Measurements from ENCODE around the gene ARHGEF7.

ARHGEF7 gene

DNA sequence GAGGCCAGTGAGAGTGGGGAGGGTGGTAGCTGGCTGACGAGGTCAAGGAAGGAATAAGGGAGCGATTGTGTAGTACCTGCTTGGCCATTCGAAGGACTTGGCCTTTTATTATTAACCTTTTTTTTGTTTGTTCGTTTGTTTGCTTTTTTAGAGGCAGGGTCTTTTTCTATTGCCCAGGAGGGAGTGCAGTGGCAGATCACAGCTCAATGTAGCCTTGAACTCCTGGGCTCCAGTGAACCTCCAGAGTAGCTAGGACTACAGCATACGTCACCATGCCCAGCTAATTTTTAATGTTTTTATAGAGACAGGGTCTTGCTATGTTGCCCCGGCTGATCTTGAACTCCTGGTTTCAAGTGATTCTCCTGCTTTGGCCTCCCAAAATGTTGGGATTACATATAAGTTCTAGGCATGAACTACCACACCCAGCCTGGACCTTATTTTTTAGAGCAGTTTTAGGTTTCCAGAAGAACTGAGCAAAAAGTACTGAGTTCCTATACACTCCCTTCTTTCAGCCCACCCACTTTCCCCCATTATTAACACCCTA is 25.5 kb downstream of the ARHGEF7 start:
- DNase-seq: no peak

DNA sequence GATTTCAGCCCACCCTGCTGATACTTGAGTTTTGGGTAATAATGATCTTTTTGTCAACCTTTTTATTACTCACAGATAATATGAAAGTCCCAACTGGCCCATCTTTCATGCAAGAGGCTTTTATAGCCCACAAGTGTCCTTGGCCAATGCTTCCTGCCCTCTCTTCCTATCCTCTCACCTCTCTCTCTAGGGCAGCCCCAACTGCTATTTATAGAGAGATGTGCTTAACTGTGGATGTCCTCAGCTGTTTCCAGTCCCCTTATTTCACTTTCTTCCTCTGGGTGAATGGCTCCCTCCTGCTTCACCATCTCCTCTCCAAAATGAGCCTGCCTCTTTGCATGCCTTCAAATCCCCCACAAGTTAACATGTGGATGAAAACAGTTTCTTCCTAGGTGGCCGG is 27.4 kb downstream of the ARHGEF7 start:
- DNase-seq: no peak

DNA sequence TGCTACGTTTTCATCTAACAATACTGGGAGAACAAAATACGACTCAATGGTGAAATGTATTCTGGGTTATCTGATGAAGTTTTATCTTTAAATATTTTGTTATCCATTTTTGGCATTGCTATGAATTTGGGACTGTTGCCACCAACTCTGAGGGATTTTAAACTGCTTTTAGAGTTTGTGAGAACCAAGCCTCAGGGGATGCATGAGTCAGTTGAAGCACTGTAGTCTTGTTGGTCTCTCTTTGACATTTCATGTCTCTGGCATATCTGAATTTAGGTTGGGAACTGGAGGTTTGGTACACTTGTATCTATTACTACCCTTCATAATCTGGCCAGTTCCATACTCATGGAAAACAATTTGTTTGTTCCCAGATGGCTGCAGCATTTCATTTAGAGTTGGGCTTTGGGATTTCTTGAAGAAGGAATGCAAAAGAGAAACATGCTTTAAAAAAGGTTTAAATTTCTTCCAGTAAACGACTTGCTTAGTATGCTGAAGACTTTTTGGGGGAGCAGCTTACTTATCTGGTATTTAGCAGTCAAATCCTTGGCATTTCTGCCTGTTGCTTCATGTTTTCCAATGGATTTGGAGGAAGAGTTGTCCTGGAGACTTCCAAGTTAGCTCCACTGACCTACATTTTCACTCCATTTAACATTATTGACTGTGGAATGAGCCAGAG is 28.9 kb downstream of the ARHGEF7 start:
- no peak for DNase-seq

DNA sequence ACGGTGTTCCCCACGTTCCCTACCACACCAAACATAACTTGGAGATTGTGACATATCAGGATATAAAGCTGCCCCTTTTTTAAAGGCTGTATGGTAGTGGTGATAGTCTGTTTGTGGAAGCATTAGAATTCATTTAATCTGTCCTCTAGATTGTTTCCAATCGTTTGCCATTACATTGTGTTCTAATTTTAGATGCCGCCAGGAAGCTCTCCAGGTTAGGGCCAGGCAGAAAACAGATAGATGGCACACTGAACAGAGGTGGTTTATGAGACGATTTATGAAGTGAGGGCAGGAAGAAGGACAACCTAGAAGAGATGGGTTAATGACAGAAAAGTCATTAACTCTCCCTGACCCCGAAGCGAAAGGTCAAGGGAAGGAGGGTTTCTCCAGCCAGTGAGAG is 30.0 kb downstream of the ARHGEF7 start:
- no peak for DNase-seq

DNA sequence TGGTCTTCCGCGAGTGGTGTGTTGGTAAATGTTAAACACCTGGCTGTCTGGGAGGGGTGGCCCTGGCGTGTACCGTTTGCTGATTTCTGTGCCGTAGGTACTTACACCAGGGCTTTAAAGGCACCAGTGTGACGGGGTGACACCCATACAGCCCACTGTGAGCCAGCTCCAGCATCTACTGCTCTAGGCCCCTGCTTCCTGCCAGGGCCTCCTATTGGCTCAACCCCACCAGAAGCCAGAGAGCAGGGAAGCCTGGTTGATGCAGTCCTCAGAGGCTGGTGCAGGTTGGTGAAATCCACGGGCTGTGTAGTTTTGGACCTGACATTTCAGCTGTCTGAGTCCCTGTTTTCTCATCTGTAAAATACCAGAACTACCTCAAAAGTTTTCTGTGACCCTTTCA is 30.4 kb downstream of the ARHGEF7 start:
- DNase-seq: no peak

DNA sequence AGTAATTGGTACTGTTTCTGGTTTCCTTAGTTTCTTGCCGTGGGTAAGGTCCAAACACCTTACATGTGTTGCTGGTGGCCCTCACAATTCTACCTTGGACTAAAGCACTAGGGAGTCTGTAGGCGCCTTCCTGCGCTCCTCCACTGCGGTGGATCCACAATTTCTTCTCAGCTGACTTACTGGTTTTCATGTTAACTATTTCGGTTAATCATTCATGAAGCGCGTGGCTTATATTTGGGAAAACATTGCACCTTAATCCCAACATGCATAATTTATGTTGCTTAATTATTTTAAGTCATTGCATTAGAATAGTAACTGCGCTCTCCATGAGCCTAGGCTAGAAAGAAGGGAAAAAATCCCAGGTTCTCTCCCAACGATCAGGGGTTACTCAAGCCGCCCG is 37.7 kb downstream of the ARHGEF7 start:
- no peak for DNase-seq

DNA sequence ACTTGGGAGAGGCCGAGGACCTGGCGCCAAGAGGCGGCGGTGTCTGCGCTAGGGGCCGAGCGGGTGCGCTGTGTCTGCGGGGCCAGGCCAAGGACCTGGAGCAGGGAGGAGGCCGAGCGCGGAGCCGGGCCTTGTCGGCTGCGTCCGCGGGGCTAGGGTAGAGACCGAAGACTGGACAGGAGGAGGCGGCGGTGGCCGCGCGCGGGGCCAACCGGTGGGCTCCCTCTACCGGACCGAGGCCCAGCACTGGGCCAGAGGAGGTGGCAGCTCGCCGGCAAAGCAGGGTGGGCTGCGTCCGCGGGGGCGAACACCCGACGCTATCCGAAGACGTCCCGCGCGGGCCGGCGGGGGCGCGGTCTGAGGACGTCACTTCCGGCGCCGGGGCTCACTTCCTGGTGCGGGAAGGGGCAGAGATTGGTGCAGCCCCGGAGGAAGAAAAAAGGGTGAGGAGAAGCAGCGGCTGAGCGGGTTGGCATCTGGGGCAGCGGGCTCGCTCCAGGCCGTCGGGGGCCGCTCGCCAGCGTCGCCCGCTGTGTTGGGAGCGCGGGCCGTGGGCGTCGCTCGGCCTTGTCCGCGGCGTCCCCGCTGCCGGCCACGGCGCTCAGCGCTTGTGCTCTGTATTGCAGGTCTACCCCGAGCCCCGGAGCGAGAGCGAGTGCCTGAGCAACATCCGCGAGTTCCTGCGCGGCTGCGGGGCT is 38.3 kb downstream of the ARHGEF7 start:
- DNase-seq: peak; percentile 79 to 93 (median 86)

DNA sequence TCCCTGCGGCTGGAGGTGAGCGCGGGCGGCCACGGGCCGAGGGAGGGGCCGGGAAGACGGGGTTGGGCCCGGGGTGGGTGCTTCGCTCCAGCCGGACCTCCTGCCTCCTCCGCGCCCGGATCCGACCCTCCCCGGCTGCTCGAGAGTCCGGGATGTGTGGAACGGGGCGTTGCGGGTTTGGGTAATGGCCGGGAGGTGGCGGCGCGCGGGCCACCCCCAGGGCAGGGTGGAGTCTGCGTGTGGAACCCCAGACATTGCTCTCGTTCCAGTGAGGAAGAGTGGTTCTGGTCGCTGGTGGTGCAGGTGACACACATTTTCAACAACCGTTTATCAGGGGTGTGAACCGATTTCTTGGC is 38.8 kb downstream of the ARHGEF7 start:
- no peak for DNase-seq

DNA sequence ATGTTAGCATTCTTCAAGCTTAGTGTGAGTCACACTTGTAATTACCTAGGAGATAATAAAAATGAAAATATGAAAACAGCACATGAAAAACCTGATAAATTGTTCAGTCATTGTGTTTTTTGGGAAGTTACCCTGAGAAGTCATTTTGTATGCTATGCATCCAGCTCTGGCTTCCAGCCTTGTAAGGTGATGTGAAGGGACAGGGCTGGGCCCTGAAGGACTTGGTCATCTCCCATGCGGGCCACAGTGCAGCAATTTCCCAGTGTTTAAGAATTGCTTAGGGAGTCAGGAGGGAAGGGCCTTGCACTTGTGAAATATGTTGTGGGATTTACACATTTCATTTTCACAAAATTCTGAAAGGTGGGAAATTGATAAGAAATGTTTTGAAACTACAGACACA is 41.3 kb downstream of the ARHGEF7 start:
- no peak for DNase-seq

DNA sequence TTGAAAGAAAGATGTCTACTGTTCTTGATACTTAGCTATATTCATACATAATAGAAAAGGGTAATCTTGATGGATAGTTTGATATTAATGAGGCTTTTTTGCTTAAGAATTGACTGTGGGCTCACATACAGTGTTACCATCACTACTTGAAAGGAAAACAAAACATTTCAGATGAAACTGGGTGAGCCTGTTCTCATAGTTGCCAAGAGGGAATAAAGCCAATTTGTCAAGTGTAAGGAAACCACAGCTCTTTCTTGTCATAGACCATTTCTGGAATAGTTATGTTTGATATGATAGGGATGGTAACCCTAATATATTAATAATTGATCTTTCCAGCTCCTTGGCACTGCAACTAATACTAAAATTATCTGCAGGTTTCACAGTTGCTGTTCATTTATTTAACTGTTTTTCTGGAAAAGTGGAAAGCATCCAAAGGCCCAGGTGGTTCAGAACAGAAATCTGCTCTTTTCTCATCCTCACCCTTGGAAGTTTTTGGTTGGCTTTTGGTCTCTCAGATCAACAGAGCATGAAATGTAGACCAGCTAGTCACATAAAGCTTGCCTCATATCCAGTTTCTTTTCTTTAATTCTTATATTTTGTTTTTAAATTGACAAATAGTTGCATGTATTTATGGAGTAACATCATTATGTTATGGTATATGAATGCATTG is 43.2 kb downstream of the ARHGEF7 start:
- DNase-seq: no peak

DNA sequence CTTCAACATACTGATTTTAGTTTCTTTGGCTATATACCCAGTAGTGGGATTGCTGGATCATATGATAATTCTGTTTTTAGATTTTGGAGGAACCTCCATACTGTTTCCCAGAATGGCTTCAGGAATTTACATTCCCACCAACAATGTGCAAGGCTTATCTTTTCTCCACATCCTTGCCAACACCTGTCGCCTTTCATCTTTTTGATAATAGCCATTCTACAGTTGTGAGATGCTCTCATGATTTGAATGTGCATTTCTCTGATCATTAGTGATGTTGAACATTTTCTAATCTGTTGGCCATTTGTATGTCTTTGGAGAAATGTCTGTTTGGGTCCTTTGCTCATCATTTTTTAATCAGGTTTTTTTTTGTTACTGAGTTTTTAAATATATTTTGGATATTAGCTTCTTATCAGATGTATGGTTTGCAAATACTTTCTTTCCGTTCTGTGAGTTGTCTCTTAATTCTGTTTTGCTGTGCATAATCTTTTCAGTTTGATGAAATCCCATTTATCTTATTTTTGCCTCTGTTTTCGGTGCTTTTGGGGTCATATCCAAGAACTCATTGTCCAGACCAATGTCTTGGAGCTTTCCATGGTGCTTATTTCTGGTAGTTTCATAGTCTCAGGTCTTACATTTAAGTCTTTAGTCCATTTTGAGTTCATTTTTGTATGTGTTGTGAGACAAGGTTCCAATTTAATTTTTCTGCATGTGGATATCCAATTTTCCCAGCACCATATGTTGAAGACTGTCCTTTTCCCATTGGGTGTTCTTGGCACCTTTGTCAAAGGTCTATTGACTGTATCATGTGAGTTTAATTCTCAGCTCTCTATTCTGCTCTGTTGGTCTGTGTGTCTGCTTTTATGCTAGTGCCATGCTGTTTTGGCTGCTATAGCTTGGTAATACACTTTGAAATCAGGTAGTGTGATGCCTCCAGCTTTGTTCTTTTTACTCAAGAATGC is 44.5 kb downstream of the ARHGEF7 start:
- no peak for DNase-seq

DNA sequence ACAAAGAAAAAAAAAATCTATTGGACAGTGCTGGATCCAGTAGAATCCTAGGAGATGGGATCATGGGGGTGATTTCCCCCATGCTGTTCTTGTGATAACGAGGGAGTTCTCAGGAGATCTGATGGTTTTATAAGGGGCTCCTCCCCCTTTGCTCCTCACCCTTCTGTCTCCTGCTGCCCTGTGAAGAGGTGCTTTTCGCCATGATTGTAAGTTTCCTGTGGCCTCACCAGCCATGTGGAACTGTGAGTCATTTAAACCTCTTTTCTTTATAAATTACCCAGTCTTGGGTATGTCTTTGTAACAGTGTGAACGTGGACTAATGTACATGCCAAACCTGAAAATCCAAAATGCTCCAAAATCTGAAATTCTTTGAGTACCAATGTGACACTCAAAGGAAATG is 45.5 kb downstream of the ARHGEF7 start:
- DNase-seq: no peak

DNA sequence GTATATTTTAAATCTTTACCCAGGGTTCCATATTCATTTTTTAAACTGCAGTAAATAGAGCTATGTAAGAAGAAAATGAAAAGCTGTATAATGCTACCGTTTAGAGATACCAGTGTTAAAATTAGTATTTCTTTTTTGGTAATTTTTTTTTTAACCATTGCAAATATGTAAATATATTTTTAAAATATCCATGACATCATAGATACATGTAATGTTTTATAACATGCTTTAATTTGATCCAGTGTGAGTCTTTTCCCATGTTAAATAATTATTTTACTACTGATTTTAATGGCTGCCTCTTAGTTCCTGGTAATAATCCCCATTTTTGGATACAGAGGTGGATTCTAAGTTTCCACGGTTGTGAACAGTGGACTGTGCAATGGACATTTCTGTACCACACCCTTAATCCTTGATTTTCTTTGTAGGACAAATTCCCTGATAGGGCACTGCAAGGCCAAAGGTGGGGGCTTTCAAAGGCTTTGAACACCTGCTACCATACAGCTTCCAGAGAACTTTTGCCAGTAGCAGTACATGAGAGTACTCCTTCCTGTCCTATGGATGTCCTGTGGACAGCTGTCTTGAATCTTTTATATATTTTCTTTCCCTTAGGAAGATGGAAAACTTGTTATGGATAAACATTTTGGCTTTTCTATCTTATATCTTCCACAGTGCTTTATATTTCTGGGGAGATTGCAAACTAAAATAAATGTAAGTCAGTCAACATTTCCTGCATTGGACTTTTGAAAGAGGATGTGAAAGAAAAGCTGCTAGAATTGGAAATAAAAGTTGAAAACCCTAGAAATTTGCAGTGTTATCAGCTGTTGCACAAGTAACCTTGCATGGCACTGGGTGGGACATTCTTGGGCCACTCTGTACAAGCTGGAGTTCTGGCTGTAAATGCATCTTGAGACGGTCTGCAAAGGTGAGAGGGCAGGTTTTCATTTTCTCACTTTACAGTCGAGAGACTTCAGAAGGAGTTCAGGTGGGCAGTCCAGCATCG is 46.8 kb downstream of the ARHGEF7 start:
- no peak for DNase-seq

DNA sequence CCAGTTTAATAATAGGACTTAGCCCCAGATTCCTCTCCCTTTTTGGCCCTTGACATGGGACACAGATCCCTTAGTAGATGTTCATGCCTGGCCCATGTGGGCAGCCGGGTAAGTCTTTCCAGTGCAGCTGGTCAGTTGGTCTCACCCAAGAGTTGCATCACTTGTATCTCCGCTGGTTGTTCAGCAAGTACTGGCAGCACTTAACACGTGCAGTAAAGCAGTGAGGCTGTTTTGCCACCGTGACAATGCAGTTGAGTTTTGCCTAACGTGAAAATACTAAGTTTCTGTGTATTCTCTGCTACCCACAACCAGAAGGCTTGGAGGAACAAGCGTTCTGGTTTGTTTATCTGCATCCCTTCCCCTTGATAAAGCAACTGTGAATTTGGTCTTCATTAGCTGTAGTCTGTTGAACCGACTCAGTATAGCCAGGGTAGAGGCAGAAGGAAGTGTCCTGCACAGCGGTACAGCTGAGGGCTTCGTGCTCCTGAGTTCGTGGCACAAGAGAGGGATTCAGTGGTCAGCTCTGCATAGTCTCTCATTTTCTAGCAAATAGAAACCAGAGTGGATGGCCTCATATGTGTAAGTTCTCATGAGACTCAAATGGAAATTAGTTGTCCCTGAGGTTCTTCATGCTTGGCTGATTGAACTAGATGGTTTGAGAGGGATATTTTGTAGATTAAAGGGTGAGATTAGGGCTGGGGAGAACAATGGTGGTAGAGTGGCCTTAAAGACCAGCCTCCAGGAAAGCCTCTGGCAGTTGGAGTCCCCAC is 50.3 kb downstream of the ARHGEF7 start:
- DNase-seq: no peak

DNA sequence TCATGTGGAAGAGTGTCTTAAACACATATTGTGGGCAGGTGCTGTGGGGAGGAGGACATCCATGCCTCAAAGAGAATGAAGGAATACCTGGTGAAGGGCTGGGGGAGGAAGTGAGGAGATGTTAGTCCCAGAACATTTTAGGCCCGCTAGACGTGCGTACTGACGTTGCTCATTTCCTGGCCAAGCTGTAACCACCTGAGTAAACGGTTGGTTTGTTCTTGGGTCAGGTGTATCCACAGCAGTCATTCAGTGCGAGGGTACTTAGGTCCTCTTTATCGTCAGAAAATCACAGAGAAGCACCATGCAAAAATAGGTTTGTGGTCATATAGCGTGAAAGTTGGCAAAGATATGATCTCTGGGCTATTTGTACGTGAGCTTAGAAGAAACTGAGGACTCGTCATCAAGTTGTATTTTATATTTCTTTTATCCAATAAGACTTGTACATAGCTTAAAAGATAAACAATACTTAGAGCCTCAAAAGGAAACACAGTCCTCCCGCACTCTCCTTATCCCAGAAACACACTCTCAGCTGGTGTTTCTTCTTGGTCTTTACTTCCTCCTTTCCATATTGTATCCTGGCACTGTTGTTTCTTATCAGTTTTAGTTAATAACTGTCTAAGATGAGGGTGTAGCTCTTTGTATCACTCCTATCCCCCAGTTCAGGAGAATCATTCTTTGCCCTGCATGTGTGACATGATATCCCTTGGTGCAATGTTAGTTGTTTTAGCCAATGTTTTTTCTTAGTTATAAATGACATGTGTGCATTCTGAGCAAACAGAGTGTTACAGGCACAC is 52.0 kb downstream of the ARHGEF7 start:
- no peak for DNase-seq

DNA sequence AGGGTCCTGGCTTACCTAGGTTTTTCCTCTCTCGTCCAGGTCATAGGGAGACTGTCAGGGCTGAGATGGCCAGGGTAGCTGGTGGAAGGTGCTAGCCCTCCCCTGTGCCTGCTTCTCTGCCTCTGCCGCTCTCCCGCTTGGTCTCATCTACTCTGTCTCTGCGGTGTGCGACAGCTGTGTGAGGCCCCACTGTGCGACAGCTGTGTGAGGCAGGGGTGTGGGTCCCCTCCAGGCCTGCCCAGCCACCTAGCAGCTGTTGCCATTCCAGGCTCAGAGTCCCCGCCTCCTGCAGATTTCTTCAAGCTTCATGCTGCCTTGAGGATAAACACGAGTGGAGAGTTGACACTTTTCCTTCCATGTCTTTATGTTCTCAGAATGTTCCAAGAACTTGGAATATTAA is 53.0 kb downstream of the ARHGEF7 start:
- DNase-seq: no peak

DNA sequence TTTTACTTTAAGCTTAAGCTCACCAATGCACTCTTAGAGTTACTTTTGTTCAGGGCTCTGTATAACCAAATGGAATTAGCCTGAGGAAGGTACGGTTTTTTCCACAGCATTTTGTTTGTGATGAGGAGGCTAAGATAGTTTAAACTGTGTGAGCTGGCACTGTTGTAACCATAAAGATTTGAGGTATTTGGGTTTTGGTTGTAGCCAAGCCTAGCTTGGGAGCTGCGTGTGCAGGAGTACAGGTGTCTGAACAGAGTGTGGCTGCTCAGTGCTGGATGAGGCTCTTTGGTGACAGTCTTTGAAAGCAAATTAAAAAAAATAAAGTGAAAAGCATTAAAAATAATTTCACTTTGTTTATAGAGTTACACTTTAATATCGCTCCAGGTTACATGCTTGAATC is 56.0 kb downstream of the ARHGEF7 start:
- DNase-seq: no peak

DNA sequence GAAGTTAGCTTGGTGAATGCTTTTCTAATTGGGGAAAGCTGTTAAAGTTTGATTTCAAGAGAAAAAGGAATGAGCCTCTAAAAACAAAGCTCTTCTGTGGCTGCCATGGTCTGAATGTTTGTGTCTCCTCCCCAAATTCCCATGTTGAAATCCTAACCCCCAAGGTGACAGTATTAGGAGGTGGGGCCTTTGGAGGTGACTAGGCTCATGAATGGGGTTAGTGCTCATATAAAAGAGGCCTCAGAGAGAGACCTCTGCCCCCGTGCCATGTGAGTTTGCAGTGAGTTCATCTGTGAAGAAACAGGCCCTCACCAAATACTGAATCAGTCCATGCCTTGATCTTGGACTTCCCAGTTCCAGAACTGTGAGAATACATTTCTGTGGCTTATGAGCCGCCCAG is 56.5 kb downstream of the ARHGEF7 start:
- no peak for DNase-seq

DNA sequence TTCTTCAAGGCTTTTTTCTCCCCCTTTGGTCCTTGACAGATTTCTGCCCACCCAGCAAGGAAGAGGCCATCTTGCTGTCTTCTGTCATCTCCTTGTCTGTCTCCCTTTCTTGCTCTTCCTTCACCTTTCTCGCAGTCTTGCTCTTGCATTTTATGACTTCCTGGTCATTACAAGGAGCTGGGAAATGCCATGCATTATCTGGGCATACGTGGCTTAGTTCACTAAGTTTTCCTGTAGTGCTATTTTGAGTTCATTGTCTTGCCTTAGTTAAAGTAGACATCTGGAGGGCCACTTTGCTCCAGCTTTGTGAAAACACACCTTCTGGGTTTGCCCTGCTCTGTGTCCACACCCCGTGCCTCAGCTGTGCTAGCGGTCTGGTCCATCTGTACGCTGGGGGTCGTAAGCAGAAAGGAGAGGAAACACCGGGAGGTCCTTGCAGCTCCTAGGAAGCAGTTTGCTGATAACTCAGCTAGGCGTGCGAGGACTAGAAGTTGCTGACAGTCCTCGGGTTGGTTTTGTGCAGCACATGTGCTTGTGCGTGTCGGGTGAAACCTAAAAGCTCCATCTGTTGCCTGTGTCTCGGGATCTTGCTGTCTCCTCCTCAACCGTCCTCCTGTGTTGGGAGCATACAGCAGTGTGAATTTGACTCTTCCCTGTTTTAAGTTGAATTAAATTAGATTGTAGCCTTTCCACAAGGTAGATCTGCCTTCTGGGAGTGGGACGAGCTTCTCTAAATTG is 59.4 kb downstream of the ARHGEF7 start:
- no peak for DNase-seq

Measured in T-helper 1 cell (primary cell).